ENCODE results near the gene SLC22A2.

Gene SLC22A2

DNA sequence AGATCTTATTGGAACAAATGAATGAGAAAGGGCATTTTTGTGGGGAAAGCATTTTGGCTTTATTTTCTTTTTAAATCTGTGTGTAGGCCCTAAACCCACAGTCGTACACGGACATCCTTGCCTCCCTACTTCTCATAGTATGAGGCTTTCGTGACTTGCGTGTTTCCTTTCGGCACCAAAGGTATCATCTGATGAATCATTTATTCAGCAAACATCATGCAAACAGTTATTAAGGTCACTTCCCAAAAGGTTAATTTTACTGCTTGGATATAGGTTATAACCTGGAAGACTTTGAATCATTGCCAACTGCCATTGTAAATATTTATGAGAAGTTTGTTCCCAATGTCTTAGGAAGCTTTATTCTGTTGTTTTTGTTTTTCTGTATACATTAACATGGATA, 15.1 kb upstream of the SLC22A2 start:
- DNase-seq (ENCODE audit: low read depth in 2 of 2): no peak

DNA sequence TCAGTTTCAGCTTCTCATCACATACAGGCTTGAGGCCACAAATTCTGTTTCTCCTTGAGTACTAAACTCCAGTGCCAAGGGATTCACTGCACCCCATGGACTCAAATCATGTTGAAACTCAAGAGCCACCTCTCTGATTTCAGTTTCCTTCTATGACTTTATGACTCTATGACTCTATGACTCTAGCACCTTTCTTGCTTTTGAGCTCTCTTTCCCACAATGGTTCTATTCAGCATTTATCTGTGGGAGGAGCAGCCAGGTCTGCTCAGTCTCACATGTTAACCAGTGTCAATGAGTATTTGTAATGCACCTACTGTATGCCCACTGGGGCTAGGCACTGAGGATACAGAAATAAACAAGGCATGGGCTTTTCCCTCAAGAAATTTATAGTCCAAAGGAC, 14.6 kb upstream of the SLC22A2 start:
- no peak for DNase-seq (ENCODE audit: low read depth in 2 of 2)

DNA sequence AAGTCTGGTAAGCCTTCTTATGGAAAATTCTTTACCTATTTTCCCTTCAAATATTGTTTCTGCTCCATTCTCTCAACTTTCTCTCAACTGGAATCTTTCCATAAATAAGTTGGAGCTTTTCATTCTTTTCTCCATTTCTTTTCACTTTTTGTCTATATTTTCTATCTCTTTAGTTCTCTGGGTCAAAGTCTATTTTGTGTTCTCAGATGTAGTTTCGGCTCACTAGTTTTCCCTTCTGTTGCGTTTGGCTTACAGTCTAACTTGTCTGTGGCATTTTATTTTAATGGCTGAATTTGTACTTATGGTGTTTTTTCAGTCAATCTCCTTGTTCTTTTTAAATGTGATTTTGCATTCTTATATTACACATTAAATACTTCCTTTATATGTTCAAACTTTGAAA, 14.1 kb upstream of the SLC22A2 start:
- DNase-seq (ENCODE audit: low read depth in 2 of 2): no peak

DNA sequence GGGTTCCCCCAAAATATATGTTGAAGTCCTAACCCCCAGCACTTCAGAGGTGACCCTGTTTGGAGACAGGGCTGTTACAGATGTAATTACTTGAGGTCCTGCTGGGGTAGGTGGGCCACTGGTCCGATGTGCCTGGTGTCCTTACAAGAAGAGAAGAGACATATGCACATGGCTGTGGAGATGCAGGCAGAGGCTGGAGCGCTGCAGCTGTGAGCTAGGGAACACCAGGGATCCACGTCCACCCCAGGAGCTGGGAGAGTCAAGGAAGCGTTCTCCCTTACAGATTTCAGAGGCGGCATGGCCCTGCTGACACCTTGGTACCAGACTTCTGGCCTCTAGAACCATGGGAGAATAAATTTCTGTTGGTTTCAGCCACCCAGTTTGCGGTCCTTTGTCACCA, 11.7 kb upstream of the SLC22A2 start:
- no peak for DNase-seq (ENCODE audit: low read depth in 2 of 2)

DNA sequence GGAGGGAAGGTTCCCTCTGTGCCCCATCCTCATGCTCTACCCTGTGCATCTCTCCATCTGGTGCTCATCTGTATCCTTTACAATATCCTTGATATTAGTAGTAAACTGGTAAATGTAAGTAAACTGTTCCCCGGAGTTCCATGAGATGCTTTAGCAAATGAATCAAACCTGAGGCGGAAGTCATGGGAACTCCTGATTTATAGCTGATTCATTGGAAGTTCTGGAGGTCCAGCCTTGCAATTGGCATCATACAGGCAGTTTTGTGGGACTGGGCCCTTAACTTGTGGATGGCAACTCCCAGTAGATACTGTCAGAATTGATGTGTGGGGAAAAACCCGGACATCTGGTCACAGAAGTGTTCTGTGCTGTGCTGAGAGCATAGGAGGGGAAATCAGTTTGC, 11.2 kb upstream of the SLC22A2 start:
- DNase-seq (ENCODE audit: low read depth in 2 of 2): no peak

DNA sequence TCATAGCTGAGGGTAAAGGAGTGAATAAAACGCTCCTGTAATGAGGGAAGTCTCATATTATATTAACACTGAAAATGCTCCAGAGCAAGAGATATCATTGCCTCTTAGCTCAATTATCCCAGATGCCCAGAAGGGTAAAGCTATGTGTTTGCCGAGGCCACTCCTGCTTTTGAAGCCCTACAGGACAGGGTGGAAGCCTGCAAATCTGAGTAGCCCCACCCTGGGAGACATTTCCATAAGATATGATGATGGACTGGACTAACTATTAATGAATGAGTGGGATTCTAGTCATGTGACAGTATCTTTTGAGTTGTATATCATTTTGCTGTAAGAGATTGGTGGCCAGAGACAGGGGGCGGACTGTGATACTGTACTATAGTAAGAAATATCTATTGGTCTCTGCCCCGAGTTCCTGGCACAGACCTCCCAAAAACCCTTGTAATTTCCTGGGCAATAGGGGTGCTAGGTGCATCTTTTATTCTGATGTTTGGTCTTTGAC, 10.5 kb upstream of the SLC22A2 start:
- DNase-seq (ENCODE audit: low read depth in 2 of 2): no peak

DNA sequence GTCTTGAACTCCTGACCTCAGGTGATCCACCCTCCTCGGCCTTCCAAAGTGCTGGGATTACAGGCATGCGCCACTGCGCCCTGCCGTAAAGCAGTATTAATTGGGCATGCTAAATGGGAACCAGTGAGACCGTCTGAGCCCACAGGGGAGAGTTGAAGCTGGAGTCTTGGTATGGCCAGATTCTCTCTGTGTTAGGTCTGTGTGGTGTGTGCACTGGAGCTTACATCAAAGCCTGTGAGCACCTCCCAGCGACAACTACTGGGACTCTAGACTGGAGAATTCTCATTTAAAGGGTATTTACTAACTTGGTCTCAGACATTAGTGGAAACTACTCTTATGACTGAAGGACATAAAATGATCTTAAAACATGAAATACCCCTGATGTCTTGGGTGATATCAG, 8.5 kb upstream of the SLC22A2 start:
- no peak for DNase-seq (ENCODE audit: low read depth in 2 of 2)

DNA sequence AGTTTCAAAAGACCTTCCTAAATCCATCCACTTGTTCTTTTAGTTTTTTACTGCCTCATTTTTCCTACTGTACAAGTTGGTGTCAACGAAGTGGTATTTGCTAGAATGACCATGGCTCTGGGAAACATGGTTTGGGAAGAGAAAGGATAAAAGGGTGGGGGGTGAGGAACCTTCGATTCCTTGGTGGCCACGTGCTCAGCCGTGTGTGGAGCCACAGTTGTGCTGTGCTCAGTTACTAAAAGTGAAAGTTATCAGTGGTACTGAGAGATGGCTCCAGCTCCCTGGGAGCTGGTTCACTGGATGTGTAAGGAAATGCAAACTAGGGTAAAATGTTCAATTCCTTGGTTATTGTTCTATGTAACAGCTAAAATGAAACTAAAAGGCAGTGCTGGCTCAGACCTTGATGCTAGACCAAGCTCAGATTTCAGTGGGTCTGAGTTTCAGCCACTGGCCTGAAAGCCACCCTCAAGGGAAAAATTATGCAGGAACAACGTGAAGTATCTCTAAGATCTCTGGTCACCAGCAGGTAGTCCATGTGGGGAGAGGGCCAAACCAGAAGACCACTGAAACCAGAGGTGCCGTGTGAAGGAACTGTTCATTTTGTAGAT, 7.4 kb upstream of the SLC22A2 start:
- no peak for DNase-seq (ENCODE audit: low read depth in 2 of 2)

DNA sequence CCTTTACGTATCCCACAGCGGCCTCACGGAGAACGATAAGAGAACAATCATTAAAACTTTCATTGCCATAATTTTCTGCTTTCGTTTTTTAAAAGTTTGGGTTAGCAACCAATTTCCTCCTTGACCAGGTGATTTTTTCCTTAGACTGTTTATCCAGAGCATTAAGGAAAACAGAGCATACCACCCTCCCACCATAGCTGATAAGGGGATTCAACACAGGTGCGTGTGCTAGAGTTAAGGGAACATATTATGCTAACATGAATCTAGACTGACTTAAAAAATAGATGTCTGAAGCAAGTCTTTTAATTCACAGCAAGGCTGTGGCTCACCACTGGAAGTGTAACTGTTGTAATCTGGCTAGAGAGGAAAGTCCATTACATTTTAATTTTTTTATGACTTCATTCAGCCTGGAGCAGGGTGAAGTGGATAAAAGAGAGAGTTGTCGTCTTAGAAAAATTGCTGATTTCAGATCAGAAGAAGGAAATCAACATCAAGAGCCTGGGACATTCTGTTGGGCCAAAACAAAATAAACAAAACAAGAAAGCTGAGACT, 5.5 kb upstream of the SLC22A2 start:
- no peak for DNase-seq (ENCODE audit: low read depth in 2 of 2)

DNA sequence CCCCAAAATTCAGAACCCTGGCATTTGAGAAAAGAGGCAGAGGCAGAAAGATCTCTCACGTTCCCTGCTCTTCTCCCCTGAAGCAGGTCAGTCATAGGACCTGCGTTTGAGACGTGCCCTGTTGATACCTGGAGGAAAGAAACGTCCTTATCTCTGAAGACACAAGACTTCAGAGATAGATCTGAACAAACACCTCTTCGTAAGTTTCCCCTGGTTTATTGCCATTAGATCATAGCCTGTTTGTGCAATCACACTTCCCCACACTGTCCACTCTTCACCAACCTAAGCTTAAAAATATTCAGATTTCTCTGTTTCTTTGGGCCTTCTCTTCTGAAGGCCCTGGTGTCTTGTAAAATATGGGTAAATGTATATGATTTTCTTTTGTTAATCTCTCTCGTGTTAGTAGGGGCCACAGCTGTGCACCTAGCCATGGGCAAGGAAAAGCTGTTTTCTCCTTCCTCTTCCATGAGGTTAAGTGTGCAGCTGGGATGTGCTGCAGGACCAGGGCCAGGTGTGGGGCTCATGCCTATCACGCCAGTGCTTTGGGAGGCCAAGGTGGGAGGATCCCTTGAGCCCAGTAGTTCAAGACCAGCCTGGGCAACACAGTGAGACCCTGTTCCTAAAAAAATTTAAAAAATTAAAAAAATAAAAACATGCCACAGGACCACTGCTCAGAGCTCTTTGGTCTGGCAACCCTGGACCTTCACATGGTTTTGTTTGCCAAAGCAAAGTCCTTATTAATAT, 4.7 kb upstream of the SLC22A2 start:
- DNase-seq (ENCODE audit: low read depth in 2 of 2): no peak

DNA sequence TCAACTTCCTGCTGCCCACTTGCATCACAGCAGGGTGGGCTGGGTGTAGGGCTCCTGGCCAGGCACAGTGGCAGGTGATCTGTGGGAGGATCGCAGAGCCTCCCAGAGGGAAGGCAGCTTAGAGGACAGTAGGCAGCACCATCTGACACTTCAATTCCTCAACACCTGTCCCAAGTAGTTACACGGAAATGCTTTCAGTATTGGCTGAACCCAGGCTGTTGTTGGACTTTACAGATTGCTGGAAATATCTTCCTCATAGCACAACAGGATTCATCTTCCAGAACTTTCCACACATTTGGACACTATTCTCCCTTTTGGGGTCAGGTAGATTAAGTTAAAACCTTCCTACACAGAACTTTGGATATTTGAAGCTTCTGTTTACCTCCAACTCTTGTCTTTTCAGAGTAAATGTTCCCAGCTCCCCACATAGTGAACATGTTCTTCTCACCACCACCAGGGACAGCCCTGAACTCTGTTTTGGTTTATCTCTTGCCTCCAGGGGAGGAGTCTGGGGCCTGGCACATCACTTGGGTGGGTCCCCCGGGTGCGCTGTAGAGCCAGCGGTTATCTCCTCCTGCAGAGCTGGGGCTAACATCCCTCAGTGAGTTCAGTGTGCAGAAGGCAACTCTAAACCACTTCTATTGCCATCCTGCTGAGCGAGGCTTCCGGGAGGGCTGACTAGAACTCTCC, 3.5 kb upstream of the SLC22A2 start:
- no peak for DNase-seq (ENCODE audit: low read depth in 2 of 2)

DNA sequence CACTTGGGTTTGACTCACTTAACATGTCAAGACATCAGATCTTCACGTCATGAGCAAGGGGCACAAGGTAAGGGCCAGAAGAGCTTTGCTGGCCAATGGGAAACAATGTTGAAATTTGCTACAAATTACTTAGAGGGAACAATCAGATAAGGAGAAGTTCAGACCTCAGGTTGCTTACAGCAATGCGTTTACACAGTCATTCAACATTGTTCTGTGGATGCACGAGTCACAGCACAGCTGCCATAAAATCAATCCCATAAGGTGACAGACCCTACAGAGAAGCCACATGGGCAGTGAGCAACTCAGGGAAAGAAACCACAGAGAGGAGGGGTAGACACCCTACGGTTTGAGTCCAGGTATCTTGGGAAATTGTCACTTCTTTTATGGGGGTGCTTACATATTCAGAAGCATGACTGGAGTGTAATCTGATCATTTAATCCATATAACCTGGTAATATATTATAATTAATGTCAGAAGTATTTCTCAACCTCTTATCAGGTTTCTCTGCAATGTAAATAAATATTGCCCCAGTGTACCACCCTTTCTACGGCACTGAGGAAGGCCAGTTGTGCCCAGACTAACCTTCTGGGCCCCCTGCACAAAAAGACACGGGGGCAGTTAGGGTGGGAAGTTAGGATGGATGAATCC, 2.3 kb upstream of the SLC22A2 start:
- no peak for DNase-seq (ENCODE audit: low read depth in 2 of 2)

DNA sequence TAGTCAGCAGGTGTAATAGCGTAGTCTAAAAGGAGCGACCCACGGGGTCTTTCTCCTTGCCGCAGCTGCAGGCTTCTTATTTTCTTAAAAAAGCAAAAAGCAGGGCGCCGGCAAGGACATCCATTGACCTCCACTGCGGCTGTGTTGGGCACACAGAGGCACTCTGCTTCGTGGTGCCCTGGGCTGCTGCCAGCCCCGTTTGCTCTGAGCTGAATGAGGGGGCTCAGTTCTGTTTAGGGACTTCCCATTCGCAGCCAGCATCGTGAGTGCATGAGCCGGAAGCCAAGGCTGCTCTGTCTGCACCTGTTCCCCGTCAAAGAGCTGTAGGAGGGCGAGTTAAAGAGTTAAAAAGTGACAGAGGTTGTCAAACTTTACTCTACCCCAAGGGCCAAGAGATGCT, 1.7 kb upstream of the SLC22A2 start:
- DNase-seq (ENCODE audit: low read depth in 2 of 2): no peak

DNA sequence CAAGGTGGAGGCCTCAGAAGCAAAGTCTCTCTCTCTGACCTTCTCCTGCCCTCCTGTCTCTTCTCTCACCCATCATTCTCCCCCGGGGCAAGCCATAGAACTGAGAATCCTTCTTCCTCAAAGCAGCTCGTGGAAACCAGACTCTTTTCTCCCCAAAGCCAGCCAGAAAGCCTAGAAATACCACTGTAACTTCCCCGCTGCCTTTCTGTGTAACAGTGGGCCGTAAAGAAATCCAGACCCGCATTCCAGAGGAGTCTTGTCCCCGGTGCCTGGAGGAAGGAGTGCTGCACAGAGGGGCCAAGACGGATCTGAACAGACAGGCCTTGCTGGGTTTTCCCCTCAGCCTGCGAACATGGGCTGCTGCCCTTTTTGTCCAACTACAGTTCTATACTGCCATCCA, 977 bp upstream of the SLC22A2 start:
- no peak for DNase-seq (ENCODE audit: low read depth in 2 of 2)

DNA sequence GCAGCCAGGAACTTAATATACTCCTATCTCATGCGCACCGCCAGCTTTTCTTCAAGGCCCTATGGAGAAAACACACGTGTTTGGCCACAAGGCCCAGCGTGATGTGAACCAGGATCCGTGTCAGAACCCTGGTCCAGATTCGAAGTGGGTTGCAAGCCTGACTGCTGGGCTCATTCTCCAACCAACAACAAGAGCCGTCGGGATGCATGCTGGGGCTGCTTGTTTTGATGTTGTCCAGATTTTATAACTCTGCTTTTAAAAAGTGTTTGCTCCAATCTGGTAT, 463 bp upstream of the SLC22A2 start:
- DNase-seq (ENCODE audit: low read depth in 2 of 2): no peak

DNA sequence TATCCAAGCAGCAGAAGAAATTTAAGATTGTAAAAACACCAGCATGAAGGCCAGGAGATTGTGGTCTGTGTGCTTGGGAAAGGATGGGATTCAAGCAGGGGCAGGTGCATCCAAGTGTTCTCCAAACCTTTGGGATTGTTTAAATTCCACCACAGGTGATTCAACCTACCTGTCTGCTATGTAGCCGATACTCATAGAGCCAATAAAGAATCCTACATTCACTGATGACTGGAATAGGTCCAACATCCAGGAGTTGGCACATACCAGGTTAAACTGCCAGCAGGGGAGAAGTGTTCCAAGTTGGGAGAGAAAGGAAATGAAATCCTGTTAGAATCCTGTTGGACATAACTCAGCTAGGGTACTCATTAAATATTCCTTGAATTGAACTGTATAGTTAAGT, 2.2 kb downstream of the SLC22A2 start:
- DNase-seq (ENCODE audit: low read depth in 2 of 2): no peak

DNA sequence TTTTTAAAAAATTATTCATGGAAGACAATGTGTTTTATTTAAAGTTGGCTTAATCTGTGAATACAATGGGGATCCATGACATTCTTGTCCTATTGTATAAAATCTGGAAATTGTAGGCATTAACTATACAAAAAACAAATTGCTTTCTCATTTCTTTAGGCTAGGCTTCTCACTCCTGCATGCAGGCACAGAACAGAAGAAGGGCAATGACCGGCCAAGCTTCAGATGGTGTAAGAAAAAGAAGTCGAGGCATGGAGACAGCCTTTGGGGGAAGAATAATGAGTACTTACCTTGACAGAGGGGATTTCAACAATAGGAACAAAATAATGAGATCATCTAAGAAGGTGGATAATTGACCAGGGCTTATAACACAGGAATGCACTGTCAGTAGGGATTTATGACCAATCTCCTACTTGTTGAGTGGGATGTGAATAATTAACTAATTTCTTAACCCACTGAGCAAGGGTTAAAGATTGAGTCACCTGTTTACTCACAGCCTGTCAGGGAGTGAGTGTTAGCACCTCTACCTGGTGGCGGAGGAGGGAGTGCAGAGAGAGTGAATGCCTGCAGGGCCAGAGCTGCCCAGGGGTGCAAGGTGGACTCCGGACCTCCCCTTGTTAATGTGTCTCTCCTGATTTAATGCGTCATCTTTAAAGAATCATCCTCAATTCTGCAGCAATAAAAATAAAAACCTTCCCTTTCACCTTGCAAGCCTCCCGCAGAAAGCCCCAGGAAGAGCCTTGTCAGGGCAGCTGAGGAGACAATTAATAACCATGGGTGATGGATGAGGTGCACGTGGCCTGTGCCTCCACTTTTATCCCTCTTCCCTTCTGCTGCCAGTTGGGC, 3.9 kb downstream of the SLC22A2 start:
- DNase-seq (ENCODE audit: low read depth in 2 of 2): no peak

DNA sequence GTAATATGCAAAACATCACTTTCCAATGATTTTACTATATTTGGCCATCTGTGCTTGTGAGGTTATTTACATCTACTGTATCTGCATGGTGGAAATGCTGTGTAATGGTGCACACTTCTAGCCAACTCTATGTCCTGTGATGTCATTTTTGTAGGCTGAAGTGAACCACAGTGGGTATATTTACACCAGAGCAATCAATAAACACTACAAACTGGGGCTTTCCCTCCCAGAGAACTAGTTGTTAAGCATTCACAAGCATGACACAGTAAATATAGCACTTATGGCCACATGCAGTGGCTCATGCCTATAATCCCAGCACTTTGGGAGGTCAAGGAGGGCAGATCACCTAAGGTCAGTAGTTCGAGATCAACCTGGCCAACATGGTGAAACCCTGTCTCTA, 4.9 kb downstream of the SLC22A2 start:
- DNase-seq (ENCODE audit: low read depth in 2 of 2): no peak

DNA sequence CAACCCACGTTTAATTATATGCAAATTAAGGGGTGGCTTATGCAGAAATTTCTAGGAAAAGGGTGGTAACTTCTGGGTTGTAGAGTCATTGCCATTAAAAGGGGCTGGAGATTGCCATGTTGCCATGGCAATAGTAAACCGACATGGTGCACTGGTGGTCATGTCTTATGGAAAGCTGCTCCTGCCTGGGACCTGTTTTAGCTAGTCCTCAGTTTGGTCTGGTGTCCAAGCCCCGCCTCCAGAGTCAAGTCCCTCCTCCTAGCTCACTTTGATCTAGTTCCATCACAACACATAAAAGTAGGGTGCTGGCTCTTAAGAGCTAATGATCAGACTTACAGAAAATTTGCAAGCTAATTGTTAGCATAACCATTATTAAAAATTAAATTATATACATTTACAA, 5.3 kb downstream of the SLC22A2 start:
- no peak for DNase-seq (ENCODE audit: low read depth in 2 of 2)

DNA sequence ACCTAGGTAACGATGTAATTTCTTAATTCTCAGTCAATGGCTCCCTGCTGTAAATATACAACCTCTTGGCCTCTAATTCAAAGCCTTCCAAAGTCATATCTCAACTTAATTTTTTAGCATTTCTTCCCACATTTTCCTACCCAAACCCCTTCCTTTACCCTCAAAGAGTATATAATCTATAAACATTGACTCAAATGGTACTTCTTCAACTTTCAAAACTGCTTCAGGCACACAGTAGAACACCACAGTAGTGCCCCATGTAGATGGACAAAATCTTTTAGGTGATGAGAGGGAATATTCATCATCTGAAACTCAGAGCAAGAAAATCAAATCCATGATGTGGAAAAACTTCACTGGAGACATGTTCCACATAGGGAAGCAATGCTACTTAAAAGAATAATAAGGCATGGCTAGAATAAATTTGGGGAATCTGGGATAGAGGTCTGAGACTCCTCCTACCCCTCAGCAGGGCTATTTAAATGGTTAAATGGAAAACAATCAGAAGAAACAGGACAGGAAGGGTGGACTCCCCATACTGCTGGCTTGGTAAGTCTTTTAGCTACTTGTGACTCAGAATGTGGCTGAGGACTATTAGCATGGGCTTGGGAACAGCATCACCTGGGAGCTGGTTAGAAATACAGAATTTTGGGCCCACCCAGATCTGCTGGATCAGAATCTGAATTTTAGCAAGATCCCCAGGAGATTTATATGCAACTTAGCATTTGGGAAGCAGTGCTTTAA, 6.4 kb downstream of the SLC22A2 start:
- DNase-seq (ENCODE audit: low read depth in 2 of 2): no peak

DNA sequence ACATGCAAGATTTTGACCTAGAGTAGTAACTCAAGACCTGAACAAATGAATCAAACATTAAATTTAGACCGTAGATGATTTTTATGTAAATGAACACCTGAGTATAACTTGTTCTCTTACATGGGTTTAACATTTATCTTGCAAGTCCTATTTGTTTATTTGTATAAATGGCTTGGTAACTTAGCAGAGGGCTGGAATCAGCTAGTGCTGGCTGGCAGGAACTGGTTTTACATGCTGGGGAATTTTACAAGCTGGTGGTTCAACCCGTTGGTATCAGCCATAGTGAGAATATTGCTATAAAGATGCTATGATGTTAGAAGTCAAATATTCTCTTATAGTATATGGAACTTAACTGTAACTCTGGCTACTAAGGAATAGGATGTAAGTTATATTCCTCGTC, 8.9 kb downstream of the SLC22A2 start:
- no peak for DNase-seq (ENCODE audit: low read depth in 2 of 2)

Data from stimulated activated CD4-positive, alpha-beta T cell treated with anti-CD3 and anti-CD28 coated beads, Interleukin-4, amount 100 ng/mL, for 48 hours (primary cell).